ENCODE measurements around the gene STIM2. TPM values are rescaled to one million over a fixed set of nuclear protein-coding genes. Genes with fewer than 3 reads are reported as not detected.

The STIM2 gene
- total and polyA plus RNA-seq, 10 of the 15 experiments (the other 5 are each of a cell fraction or from before 2014, with no cell fraction given), result 4.7 to 41.5 (median 16.9) TPM

DNA sequence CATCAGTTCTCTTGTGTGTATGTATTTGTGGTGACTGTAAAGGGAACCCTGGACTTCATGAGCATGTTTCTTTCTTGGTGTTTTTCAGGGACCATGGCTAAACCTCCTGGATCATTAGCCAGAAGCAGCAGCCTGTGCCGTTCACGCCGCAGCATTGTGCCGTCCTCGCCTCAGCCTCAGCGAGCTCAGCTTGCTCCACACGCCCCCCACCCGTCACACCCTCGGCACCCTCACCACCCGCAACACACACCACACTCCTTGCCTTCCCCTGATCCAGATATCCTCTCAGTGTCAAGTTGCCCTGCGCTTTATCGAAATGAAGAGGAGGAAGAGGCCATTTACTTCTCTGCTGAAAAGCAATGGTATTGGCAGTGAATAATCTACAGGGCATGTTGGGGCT, 157.0 kb downstream of the STIM2 start:
- no peaks in the 10 kb centered on the region for H3K79me2 ChIP-seq (ENCODE audit: control insufficient read depth, insufficient read depth, low read length)
- ChIA-PET RAD21 (ENCODE audit: unreplicated experiment) (no interaction called here), CTCF (interaction anchor here (0.6 kb wide), 1 partner anchor 15 kb away, joined by 3 read pairs; no protein-coding TSS in a partner anchor), POLR2A (no interaction called here), SMC1A (ENCODE audit: uncharacterized antibody, unreplicated experiment) (no interaction called here)
- no peaks in the 10 kb centered on the region; the same call in 2 of the 3 replicates for H3K9me3 ChIP-seq (replicated peaks; ENCODE audit: control insufficient read depth, insufficient read depth, low read length)
- H3K9ac ChIP-seq (ENCODE audit: control insufficient read depth, insufficient read depth, low read length), result no peak overlapping the region
- H2AFZ ChIP-seq (ENCODE audit: control insufficient read depth, low read depth, low read length), result no peak overlapping the region
- ATAC-seq (no peak), DNase-seq (ENCODE audit: low read depth, low spot score) (no peak), FAIRE-seq (no peak)
- H3K27ac ChIP-seq (ENCODE audit: control insufficient read depth, insufficient read depth), result no peak overlapping the region
- H4K20me1 ChIP-seq (ENCODE audit: control insufficient read depth, insufficient read depth), result no peaks in the 10 kb centered on the region
- 90% methylated on average over 12 of the region's 12 CpGs for WGBS (ENCODE audit: insufficient coverage, insufficient replicate concordance, low lambda C conversion rate, missing lambda C conversion rate)
- TF ChIP-seq SMAD5 (IDR thresholded peaks at IDR 0.05; ENCODE audit: low read depth), result no peak
- TF ChIP-seq, protein P1, sequence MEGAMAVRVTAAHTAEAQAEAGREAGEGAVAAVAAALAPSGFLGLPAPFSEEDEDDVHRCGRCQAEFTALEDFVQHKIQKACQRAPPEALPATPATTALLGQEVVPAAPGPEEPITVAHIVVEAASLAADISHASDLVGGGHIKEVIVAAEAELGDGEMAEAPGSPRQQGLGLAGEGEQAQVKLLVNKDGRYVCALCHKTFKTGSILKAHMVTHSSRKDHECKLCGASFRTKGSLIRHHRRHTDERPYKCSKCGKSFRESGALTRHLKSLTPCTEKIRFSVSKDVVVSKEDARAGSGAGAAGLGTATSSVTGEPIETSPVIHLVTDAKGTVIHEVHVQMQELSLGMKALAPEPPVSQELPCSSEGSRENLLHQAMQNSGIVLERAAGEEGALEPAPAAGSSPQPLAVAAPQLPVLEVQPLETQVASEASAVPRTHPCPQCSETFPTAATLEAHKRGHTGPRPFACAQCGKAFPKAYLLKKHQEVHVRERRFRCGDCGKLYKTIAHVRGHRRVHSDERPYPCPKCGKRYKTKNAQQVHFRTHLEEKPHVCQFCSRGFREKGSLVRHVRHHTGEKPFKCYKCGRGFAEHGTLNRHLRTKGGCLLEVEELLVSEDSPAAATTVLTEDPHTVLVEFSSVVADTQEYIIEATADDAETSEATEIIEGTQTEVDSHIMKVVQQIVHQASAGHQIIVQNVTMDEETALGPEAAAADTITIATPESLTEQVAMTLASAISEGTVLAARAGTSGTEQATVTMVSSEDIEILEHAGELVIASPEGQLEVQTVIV (IDR thresholded peaks at IDR 0.05; ENCODE audit: borderline replicate concordance, partially characterized antibody), result no peak
- H3K4me1 ChIP-seq (ENCODE audit: control insufficient read depth, insufficient read depth, low read length), result no peaks in the 10 kb centered on the region
- H3K36me3 ChIP-seq (ENCODE audit: control insufficient read depth in 2 of 2, insufficient read depth in 2 of 2, low read length in 1 of 2), result peaks cover 0 to 7% of the 10 kb centered on the region in 2 experiments; a peak in 2 of 4 replicates
- in situ Hi-C loops (cut with MboI) (loop anchor here (10.0 kb wide), 1 partner anchor 433 kb away; the partner anchor contains the start of gene TBC1D19), intact Hi-C loops (cut with micrococcal nuclease; ENCODE audit: unreplicated experiment) (no loop called here)
- no peaks in the 10 kb centered on the region for H3K27me3 ChIP-seq (replicated peaks in 1 of 2; ENCODE audit: control insufficient read depth in 2 of 2, insufficient read depth in 2 of 2, low read length in 1 of 2)
- no TSS peak for BruUV-seq (replicated peaks)
- no peak overlapping the region for H3K4me2 ChIP-seq (ENCODE audit: control insufficient read depth, insufficient read depth)
- H3K4me3 ChIP-seq, result no peak overlapping the region

DNA sequence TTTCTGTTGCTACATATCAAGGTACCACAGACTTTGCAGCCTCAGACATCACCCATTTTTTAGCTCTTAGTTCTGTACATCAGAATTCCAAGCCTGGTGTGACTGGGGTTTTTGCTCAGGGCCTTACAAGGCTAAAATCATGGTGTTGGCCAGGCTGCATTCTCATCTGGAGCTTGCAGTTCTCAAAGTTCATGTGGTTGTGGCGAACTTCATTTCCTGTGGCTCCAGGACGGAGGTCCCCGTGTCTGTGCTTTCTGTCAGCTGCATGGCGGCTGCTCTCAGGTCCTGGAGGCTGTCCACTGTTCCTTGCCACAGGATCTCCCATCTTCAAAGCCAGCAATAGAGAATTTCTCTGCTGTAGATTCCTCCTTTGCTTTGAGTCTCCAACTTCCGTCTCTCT, 157.4 kb downstream of the STIM2 start:
- no peak for ATAC-seq
- POLR2A ChIA-PET, result no interaction called here
- TF ChIP-seq EZH2 (IDR thresholded peaks at IDR 0.05; ENCODE audit: borderline replicate concordance, control insufficient read depth, low read depth, low read length), result no peak
- TF ChIP-seq, protein P2, sequence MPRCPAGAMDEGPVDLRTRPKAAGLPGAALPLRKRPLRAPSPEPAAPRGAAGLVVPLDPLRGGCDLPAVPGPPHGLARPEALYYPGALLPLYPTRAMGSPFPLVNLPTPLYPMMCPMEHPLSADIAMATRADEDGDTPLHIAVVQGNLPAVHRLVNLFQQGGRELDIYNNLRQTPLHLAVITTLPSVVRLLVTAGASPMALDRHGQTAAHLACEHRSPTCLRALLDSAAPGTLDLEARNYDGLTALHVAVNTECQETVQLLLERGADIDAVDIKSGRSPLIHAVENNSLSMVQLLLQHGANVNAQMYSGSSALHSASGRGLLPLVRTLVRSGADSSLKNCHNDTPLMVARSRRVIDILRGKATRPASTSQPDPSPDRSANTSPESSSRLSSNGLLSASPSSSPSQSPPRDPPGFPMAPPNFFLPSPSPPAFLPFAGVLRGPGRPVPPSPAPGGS (IDR thresholded peaks at IDR 0.05; ENCODE audit: borderline replicate concordance, insufficient read depth, low read depth, low read length, poor library complexity, severe bottlenecking), result no peak
- TF ChIP-seq SIX5 (IDR thresholded peaks at IDR 0.05; ENCODE audit: low read depth, low read length, severe bottlenecking), result no peak
- no peak for TF ChIP-seq BHLHE40 (IDR thresholded peaks at IDR 0.05; ENCODE audit: borderline replicate concordance in 1 of 2, low read depth in 2 of 2, low read length in 1 of 2)
- TF ChIP-seq, protein P3, sequence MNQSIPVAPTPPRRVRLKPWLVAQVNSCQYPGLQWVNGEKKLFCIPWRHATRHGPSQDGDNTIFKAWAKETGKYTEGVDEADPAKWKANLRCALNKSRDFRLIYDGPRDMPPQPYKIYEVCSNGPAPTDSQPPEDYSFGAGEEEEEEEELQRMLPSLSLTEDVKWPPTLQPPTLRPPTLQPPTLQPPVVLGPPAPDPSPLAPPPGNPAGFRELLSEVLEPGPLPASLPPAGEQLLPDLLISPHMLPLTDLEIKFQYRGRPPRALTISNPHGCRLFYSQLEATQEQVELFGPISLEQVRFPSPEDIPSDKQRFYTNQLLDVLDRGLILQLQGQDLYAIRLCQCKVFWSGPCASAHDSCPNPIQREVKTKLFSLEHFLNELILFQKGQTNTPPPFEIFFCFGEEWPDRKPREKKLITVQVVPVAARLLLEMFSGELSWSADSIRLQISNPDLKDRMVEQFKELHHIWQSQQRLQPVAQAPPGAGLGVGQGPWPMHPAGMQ (IDR thresholded peaks at IDR 0.05; ENCODE audit: borderline replicate concordance), result no peak
- no peak for TF ChIP-seq SMARCA5 (IDR thresholded peaks at IDR 0.05)
- TF ChIP-seq KAT2A (conservative IDR thresholded peaks at IDR 0.05; ENCODE audit: control insufficient read depth, low read depth, low read length), result no peak
- TF ChIP-seq NR2C1 (IDR thresholded peaks at IDR 0.05), result no peak

More for the DNA sequence above, 157.4 kb downstream of the STIM2 start:
- DNase-seq (ENCODE audit: low read depth, low spot score), result no peak
- Histone ChIP-seq H3K27ac (ENCODE audit: control insufficient read depth, insufficient read depth) (no peak overlapping the region), H3K36me3 (ENCODE audit: control insufficient read depth in 2 of 2, insufficient read depth in 2 of 2, low read length in 1 of 2) (peaks cover 0 to 7% of the 10 kb centered on the region in 2 experiments; a peak in 2 of 4 replicates), H3K4me3 (no peak overlapping the region), H4K20me1 (ENCODE audit: control insufficient read depth, insufficient read depth) (no peaks in the 10 kb centered on the region), H3K27me3 (replicated peaks in 1 of 2; ENCODE audit: control insufficient read depth in 2 of 2, insufficient read depth in 2 of 2, low read length in 1 of 2) (no peaks in the 10 kb centered on the region), H3K4me1 (ENCODE audit: control insufficient read depth, insufficient read depth, low read length) (no peaks in the 10 kb centered on the region), H3K9ac (ENCODE audit: control insufficient read depth, insufficient read depth, low read length) (no peak overlapping the region), H2AFZ (ENCODE audit: control insufficient read depth, low read depth, low read length) (no peak overlapping the region), H3K4me2 (ENCODE audit: control insufficient read depth, insufficient read depth) (no peak overlapping the region), H3K9me3 (replicated peaks; ENCODE audit: control insufficient read depth, insufficient read depth, low read length) (no peaks in the 10 kb centered on the region; the same call in 2 of the 3 replicates), H3K79me2 (ENCODE audit: control insufficient read depth, insufficient read depth, low read length) (no peaks in the 10 kb centered on the region)
- intact Hi-C loops (cut with micrococcal nuclease; ENCODE audit: unreplicated experiment) (no loop called here), in situ Hi-C loops (cut with MboI) (loop anchor here (10.0 kb wide), 1 partner anchor 433 kb away; the partner anchor contains the start of gene TBC1D19)
- no peak for FAIRE-seq
- ChIA-PET CTCF (interaction anchor here (0.6 kb wide), 1 partner anchor 14 kb away, joined by 3 read pairs; no protein-coding TSS in a partner anchor), RAD21 (ENCODE audit: unreplicated experiment) (no interaction called here), SMC1A (ENCODE audit: uncharacterized antibody, unreplicated experiment) (no interaction called here)
- BruUV-seq (replicated peaks), result no TSS peak
- 98% methylated on average over 5 of the region's 5 CpGs for WGBS (ENCODE audit: insufficient coverage, insufficient replicate concordance, low lambda C conversion rate, missing lambda C conversion rate)

Measured in GM12878 (cell line).